ENCODE results near the gene DESI2. TPM values are rescaled to one million over a fixed set of nuclear protein-coding genes. Genes with fewer than 3 reads are reported as not detected.
"Not testable (repeated sequence)": the region's sequence is repeated elsewhere in the genome, so short reads cannot be mapped to it uniquely, and the experiment has no call there.

DESI2 gene
- total and polyA plus RNA-seq, 10 donors: 5.3 to 30.3 (median 19.5) TPM

DNA sequence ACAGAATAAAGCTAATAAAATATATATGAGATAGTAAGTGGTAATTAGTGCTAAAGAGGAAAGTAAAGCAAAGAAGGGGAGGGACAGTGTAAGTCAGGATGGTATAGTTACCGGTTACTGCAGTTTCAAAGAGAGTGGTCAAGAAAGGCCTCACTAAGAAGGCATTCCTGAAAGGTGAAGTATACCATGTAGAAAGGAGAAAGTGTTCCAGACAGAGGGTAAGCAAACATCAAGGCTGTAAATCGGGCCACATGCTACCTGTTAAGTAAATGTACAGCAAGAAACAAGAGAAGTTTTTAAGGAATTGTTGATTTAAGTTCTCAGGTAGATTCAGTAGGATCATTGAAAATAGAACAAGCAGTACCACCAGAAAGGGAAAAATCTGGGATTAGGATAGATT, 9.7 kb downstream of the DESI2 start:
- peaks cover 4 to 58% (median 26%) of the 10 kb centered on the region in 6 donors for H3K4me1 ChIP-seq
- WGBS, 5 donors: 80 to 92% (median 90%) methylated on average over 2 of the region's 2 CpGs
- peaks cover 0 to 9% (median 0%) of the 10 kb centered on the region in 8 donors for H3K9me3 ChIP-seq
- H3K36me3 ChIP-seq: peaks cover 0 to 28% (median 5%) of the 10 kb centered on the region in 6 donors
- intact Hi-C loops (cut with DNase I; ENCODE audit: low total_unique reads): no loop called here
- no peak overlapping the region for H3K4me3 ChIP-seq
- TF ChIP-seq, protein P1, sequence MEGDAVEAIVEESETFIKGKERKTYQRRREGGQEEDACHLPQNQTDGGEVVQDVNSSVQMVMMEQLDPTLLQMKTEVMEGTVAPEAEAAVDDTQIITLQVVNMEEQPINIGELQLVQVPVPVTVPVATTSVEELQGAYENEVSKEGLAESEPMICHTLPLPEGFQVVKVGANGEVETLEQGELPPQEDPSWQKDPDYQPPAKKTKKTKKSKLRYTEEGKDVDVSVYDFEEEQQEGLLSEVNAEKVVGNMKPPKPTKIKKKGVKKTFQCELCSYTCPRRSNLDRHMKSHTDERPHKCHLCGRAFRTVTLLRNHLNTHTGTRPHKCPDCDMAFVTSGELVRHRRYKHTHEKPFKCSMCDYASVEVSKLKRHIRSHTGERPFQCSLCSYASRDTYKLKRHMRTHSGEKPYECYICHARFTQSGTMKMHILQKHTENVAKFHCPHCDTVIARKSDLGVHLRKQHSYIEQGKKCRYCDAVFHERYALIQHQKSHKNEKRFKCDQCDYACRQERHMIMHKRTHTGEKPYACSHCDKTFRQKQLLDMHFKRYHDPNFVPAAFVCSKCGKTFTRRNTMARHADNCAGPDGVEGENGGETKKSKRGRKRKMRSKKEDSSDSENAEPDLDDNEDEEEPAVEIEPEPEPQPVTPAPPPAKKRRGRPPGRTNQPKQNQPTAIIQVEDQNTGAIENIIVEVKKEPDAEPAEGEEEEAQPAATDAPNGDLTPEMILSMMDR (IDR thresholded peaks at IDR 0.05 in 8 of 11, conservative IDR thresholded peaks at IDR 0.05 in 3 of 11): no peak
- TF ChIP-seq POLR2AphosphoS5 (IDR thresholded peaks at IDR 0.05) (no peak), POLR2A (IDR thresholded peaks at IDR 0.05) (no peak)
- DNase-seq: no peak
- H3K27me3 ChIP-seq (replicated peaks in 1 of 7): no peaks in the 10 kb centered on the region
- H3K27ac ChIP-seq: no peak overlapping the region

GRCh38 chr1:244664353-244664752, 11.4 kb downstream of the DESI2 start:
- H3K4me3 ChIP-seq: no peak overlapping the region
- peaks cover 0 to 22% (median 3%) of the 10 kb centered on the region in 6 donors for H3K36me3 ChIP-seq
- H3K4me1 ChIP-seq: peaks cover 4 to 48% (median 24%) of the 10 kb centered on the region in 6 donors
- peaks cover 0 to 9% (median 0%) of the 10 kb centered on the region in 8 donors for H3K9me3 ChIP-seq
- TF ChIP-seq, protein P1 (IDR thresholded peaks at IDR 0.05 in 8 of 11, conservative IDR thresholded peaks at IDR 0.05 in 3 of 11): no peak
- TF ChIP-seq POLR2AphosphoS5 (IDR thresholded peaks at IDR 0.05) (no peak), POLR2A (IDR thresholded peaks at IDR 0.05) (no peak)
- H3K27me3 ChIP-seq (replicated peaks in 1 of 7): no peaks in the 10 kb centered on the region
- 85 to 95% (median 86%) methylated on average over 3 of the region's 3 CpGs for WGBS, 5 donors
- H3K27ac ChIP-seq: no peak overlapping the region
- intact Hi-C loops (cut with DNase I; ENCODE audit: low total_unique reads): no loop called here
- no peak for DNase-seq

GRCh38 chr1:244665771-244666217, 12.9 kb downstream of the DESI2 start:
- Histone ChIP-seq H3K9me3 (peaks cover 0 to 7% (median 0%) of the 10 kb centered on the region in 8 donors), H3K36me3 (peaks cover 0 to 18% (median 0%) of the 10 kb centered on the region in 6 donors), H3K27me3 (replicated peaks in 1 of 7) (no peaks in the 10 kb centered on the region), H3K27ac (no peak overlapping the region), H3K4me3 (no peak overlapping the region), H3K4me1 (peaks cover 4 to 48% (median 24%) of the 10 kb centered on the region in 6 donors)
- intact Hi-C loops (cut with DNase I; ENCODE audit: low total_unique reads): no loop called here
- WGBS, 5 donors: 14 to 40% (median 23%) methylated on average over 4 of the region's 4 CpGs
- no peak for DNase-seq
- TF ChIP-seq POLR2AphosphoS5 (IDR thresholded peaks at IDR 0.05) (no peak), POLR2A (IDR thresholded peaks at IDR 0.05) (no peak)
- TF ChIP-seq, protein P1 (IDR thresholded peaks at IDR 0.05 in 8 of 11, conservative IDR thresholded peaks at IDR 0.05 in 3 of 11): no peak

DNA sequence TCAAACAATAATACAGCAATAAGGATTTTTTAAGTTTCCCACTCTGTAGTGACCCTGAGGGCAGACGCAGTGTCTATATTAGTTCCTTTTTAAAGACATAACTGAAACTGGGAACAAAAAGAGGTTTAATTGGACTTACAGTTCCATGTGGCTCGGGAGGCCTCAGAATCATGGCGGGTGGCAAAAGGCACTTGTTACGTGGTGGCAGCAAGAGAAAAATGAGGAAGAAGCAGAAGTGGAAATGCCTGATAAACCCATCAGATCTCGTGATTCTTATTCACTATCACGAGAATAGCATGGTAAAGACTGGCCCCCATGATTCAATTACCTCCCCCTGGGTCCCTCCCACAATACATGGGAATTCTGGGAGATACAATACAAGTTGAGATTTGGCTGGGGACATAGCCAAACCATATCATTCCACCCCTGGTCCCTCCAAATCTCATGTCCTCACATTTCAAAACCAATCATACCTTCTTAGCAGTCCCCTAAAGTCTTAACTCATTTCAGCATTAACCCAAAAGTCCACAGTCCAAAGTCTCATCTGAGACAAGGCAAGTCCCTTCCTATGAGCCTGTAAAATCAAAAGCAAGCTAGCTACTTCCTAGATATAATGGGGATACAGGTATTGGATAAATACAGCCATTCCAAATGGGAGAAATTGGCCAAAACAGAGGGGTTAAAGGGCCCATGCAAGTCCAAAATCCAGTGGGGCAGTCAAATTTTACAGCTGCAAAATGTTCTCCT, 13.9 kb downstream of the DESI2 start:
- H3K27me3 ChIP-seq (replicated peaks in 1 of 7); H3K4me3 ChIP-seq; H3K27ac ChIP-seq; H3K9me3 ChIP-seq; DNase-seq; intact Hi-C loops (cut with DNase I; ENCODE audit: low total_unique reads): not testable (repeated sequence)
- 66 to 87% (median 78%) methylated on average over 6 of the region's 6 CpGs for WGBS, 5 donors
- peaks cover 4 to 48% (median 24%) of the 10 kb centered on the region in 6 donors for H3K4me1 ChIP-seq
- peaks cover 0 to 13% (median 0%) of the 10 kb centered on the region in 6 donors for H3K36me3 ChIP-seq

All from spleen (tissue), 11 donors.